GM13976 (cell line): ENCODE measurements around the gene USP51.
A peak's percentile ranks its signal among the peaks of the same experiment; 100 is the strongest.
"Not testable (repeated sequence)": the region's sequence is repeated elsewhere in the genome, so short reads cannot be mapped to it uniquely, and the experiment has no call there.

ENCODE experiments used
- DNase-seq: peaks from one replicate; pipeline ENCODE4 v3.0.0; 2012; ENCODE audit warnings: low spot score
- in situ Hi-C: fragments of 300-500 bp; cut with MboI; formaldehyde crosslinking; loops from one replicate; pipeline ENCODE4 v1.12.0; 2022; ENCODE audit warnings: low sequenced_read_pairs, mixed read lengths, inconsistent platforms; ENCODE audit not compliant: unreplicated experiment
- TF ChIP-seq, protein P1 (sequence below): IDR thresholded peaks from 2 replicates; pipeline ENCODE4 v1.5.1; 2012; ENCODE audit warnings: borderline replicate concordance, mild to moderate bottlenecking; ENCODE audit not compliant: insufficient read depth; ENCODE audit errors: extremely low read depth, missing control alignments, control extremely low read depth

Gene USP51

DNA sequence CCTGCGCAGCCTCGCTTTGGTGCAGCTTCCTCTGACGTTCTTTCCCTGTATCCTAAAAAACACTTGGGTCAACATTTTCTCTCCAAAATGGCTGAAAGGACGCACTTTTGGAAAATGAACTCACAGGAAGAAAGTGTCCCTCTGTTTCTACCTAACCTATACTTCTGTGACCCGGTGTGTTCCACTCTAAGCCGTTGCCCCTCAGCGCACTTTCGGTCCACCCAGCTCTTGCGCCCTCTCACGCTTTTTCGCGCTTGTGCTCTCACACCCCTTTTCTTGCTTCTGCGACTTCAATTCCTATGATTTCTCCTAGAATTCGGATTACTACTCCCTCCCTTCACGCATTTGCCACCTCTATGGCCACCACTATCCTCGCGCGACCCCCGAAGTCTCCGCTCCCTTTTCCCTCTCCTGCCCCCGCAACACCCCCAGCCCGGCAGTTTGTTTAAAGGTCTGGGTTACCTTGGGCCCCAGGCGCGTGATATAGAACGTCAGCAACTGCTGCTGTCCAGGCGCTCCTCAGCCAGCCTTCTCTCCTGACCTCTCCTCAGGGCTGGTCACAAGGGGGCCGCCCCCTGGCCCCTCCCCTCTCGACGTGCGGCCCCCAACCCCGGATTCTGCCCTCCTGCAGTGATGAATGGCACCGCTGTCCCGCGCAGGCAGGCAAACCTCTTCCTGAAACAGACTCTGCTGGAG is at the start of gene USP51:
Gene USP51 (minus strand): TSS at position 535 of the 696 bp plus-strand sequence. CDS start 909 bp downstream, outside the sequence.
- in situ Hi-C loops = no loop called here
- TF ChIP-seq, protein P1, sequence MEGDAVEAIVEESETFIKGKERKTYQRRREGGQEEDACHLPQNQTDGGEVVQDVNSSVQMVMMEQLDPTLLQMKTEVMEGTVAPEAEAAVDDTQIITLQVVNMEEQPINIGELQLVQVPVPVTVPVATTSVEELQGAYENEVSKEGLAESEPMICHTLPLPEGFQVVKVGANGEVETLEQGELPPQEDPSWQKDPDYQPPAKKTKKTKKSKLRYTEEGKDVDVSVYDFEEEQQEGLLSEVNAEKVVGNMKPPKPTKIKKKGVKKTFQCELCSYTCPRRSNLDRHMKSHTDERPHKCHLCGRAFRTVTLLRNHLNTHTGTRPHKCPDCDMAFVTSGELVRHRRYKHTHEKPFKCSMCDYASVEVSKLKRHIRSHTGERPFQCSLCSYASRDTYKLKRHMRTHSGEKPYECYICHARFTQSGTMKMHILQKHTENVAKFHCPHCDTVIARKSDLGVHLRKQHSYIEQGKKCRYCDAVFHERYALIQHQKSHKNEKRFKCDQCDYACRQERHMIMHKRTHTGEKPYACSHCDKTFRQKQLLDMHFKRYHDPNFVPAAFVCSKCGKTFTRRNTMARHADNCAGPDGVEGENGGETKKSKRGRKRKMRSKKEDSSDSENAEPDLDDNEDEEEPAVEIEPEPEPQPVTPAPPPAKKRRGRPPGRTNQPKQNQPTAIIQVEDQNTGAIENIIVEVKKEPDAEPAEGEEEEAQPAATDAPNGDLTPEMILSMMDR = no peak
- DNase-seq = peak; percentile 56

DNA sequence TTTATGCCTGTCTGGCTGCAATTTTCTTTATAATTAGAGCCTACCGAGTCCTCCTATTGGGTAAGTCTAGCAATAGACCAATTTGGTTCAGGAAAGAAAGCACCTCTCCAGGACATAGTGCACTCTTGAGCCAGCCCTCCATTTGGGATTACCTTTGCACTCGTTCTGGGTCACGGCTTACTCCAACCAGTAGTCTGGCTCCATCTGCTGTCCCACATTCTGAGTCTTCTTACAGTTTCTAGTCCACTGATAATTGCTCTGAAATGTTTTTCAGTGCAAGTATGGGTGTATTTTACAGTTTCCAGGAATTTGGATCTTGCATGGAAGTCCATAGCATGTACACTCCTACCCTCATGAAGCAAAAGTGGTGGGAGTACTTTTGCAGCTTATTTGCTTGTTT is 34.8 kb upstream of the USP51 start:
- TF ChIP-seq, protein P1 = no peak
- in situ Hi-C loops = no loop called here
- DNase-seq = no peak

- no peak for DNase-seq
- TF ChIP-seq, protein P1 = no peak
- in situ Hi-C loops = no loop called here
Observed at GRCh38 chrX:55523356-55523755, 33.7 kb upstream of the USP51 start.

- in situ Hi-C loops = no loop called here
- TF ChIP-seq, protein P1 = no peak
- DNase-seq = no peak
Observed at GRCh38 chrX:55522596-55523276, 33.1 kb upstream of the USP51 start.

DNA sequence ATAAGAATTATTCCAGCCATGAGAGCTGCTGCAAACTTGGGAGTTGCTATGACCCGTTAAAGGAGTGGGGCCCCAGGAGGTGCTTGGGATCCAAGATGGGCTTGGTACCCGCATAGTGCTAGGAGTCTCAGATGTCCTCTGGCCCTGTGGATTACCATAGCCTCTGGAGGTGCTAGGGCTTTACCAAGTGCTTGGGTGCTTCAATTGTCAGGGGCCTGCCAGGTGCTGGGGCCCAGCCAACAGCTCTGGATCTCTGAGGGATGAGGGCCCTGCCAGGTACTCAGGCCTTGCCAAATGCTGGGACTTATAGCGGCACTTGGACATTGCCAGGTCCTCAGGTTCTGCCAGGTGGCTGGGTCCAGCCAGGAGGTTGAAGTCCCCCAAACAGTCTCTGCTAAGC is 32.0 kb upstream of the USP51 start:
- TF ChIP-seq, protein P1 = no peak
- DNase-seq = no peak
- in situ Hi-C loops = no loop called here

- in situ Hi-C loops = not testable (repeated sequence)
Observed at GRCh38 chrX:55516794-55517481, 27.3 kb upstream of the USP51 start.

DNA sequence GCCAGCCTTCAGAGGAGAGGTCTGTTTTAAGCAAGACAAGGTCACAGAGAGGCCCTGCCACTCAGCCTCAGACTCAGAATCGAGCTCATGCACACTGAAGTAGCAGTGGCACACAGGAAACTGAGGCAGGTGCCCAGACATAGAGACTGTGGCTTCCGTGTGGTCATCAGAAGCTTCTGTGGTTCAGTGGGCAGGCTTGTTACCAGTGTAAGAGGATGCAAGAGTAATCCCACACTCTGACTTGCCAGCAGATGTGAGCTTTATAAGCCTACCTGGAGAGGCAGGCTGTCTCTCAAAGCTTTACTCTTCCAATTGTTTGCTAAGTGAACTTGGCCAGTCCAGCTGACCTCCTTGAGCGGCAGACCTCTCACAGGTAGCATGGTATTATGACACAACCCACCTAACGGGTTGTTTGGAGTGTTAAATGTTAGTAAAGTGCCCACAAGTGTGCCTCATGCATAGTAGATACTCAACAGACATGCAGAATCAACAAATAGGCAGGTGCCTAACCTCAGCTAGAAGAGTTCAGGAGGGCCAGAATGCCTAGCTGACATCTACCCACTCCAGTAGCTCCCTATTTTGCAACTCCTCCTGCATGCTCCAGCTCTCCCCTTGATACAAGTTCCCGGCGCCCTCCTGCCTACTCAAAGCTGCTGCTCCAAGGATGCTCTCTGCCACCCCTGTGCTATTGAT is 23.5 kb upstream of the USP51 start:
- in situ Hi-C loops, DNase-seq: not testable (repeated sequence)

More at GRCh38 chrX:55516794-55517481, 27.3 kb upstream of the USP51 start:
- not testable (repeated sequence) for DNase-seq

GRCh38 chrX:55508410-55509152 is 18.9 kb upstream of the USP51 start:
- DNase-seq, in situ Hi-C loops: not testable (repeated sequence)

DNA sequence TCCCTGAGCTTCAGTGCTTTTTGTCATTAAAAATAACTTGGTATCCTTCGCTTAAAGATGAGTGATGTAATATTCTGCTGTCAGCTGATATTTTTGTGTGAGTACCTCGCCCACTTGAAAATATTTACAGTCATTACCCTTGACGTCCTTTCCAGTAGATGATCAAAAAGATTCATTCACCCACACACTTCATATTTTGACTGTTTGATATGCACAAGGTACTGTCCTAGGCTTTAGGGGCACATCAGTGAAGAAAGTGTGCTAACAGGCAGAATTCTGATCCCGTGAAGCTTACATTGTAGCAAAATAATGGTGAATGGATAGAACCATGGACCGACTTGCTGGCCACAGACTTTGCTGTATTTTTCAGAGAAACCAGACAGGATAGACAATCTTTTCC is 18.1 kb upstream of the USP51 start:
- DNase-seq, in situ Hi-C loops: not testable (repeated sequence)

- in situ Hi-C loops, DNase-seq: not testable (repeated sequence)
Observed at GRCh38 chrX:55507010-55507409, 17.4 kb upstream of the USP51 start.
